ENCODE data around the gene LUZP4.
A peak's percentile ranks its signal among the peaks of the same experiment; 100 is the strongest.
"Not testable (repeated sequence)": the region's sequence is repeated elsewhere in the genome, so short reads cannot be mapped to it uniquely, and the experiment has no call there.

LUZP4 gene, protein sequence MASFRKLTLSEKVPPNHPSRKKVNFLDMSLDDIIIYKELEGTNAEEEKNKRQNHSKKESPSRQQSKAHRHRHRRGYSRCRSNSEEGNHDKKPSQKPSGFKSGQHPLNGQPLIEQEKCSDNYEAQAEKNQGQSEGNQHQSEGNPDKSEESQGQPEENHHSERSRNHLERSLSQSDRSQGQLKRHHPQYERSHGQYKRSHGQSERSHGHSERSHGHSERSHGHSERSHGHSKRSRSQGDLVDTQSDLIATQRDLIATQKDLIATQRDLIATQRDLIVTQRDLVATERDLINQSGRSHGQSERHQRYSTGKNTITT

GRCh38 chrX:115289465-115289864 is at the start of gene LUZP4:
Gene LUZP4, plus strand, starts transcription at chrX:115289715. Its CDS starts 45 bp downstream, at chrX:115289760.
- DNase-seq (ENCODE audit: low read depth in 2 of 2): no peak

DNA sequence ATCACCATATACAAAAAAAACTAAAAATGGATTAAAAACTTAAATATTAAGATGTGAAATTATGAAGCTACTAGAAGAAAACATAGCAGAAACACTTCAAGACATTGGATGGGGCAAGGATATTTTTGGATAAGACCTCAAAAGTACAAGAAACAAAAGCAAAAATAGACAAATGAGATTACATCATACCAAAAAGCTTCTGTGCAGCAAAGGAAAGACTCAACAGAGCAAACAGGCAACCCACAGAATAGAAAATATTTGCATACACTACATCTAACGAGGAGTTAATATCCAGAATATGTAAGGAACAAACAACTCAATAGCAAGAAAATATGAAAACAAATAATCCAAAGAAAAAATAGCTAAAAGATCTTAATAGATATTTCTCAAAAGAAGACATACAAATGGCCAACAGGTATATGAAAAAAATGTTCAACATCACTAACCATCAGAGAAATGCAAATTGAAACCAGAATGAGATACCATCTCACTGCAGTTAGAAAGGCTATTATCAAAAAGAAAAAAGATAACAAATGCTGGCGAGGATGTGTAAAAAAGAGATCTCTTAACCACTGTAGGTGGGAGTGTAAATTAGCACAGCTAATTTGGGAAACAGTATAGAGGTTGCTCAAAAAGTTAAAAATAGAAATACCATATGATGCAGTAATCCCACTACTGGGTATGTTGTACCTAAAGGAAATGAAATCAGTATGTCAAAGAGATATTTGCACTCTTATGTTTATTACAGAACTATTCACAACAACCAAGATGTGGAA is 37.9 kb upstream of the LUZP4 start:
- DNase-seq (ENCODE audit: low read depth in 2 of 2): no peak

DNA sequence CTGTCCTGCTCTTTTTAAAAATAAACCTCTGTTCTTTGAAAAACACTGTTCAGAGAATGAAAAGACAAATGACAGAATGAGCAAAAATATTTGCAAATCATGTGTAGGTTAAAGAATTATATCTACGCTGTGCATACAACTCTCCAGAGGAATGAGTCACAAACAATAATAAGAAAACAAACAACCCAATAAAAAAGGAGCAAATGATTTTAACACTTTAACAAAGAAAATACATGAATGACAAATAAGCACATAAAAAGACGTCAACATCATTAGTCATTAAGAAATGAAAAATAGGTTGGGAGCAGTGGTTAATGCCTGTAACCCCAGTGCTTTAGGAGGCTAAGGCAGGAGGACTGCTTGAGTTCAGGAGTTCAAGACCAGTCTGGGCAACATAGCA is 34.5 kb upstream of the LUZP4 start:
- DNase-seq (ENCODE audit: low read depth in 2 of 2): no peak

- no peak for DNase-seq (ENCODE audit: low read depth in 2 of 2)
Measured at GRCh38 chrX:115257711-115258110, 31.8 kb upstream of the LUZP4 start.

DNA sequence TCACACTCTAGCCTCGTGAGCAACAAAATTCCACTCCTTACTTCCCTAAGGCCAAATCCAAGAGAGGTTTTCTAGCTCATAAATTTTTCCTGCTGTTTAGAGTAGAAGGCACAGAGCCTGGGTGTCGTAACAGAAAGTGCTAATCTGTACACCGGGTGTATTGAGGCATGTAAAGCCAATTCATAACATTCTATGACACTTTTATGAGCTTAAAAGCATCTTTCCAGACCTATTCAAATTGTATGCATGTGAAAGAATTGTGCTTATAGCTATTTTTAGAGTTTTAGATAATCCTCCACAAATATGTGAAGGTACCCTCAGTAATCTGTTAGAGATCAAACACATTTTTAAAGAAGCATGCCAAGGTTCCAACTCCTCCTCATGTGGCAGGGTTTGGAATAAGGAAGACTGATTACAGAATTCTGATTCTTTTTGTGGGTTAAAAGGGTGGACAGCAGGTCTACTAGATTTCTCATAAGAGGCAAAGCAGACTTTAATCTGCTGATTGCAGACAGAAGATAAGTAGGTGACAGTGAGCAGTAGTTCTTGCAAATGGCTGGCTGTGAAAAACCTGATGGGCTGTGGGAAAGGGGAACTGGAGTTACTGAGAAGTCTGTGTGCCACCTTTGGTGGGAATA is 30.2 kb upstream of the LUZP4 start:
- DNase-seq (ENCODE audit: low read depth in 2 of 2): no peak

DNA sequence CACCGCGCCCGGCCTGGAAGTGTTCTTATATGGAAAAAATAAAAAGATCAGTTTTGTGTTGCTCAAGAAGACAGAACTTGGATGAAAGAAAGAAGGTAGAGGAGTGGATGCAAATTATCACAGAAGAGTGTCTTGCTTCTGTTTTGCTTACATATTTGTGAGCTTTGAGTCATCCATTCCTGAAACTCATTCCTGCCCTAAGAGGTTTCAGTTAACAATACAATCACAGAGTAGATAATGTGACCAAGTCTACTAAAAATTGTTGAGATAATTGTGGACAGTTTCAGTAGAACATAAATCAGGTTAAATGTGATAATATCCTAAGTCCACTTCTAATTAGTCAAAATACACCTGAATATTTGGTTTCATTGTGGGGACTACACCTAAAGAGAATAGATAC is 29.2 kb upstream of the LUZP4 start:
- no peak for DNase-seq (ENCODE audit: low read depth in 2 of 2)

DNA sequence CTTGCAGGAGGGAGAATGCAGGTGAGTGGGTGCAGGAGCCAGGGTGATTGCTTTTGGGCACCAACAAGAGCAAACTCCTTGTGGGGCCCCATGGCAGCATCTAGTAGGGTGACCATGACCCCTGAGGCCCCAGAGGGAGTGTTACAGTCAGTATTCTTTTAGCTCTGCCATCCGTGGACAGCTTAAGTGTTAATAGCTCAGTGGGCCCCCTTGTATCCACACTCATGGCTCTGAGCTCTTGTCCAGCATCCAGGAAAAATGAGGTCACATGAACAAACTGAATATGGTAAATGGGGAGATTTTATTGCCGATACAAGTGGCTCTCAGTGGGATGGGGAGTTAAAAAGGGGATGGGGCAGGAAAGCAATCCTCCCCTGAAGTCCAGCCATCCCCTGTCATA is 28.4 kb upstream of the LUZP4 start:
- DNase-seq (ENCODE audit: low read depth in 2 of 2): no peak

GRCh38 chrX:115264009-115264408 is 25.5 kb upstream of the LUZP4 start:
- DNase-seq (ENCODE audit: low read depth in 2 of 2): no peak

- DNase-seq (ENCODE audit: low read depth in 2 of 2): no peak
Measured at GRCh38 chrX:115266300-115266699, 23.2 kb upstream of the LUZP4 start.

DNA sequence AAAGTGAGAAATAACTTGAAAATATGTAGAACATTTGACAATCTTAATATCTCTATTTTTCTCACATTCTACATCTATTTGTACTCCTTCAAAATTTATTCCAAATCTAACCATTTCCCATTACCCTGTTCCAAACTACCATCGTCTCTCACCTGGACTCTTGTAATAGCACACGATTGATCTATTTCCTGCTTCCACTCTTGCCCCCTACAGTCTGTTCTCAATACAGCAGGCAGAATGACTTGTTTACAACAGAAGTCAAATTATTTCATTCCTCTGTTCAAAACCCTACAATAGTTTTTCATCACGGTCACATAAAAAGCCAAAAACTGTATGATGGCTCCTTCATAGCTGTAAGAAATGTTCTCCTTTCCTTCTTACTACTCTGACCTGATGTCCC is 21.1 kb upstream of the LUZP4 start:
- no peak for DNase-seq (ENCODE audit: low read depth in 2 of 2)

GRCh38 chrX:115269051-115269683 is 20.3 kb upstream of the LUZP4 start:
- no peak for DNase-seq (ENCODE audit: low read depth in 2 of 2)

GRCh38 chrX:115284877-115285276 is 4.6 kb upstream of the LUZP4 start:
- DNase-seq (ENCODE audit: low read depth in 2 of 2): no peak

DNA sequence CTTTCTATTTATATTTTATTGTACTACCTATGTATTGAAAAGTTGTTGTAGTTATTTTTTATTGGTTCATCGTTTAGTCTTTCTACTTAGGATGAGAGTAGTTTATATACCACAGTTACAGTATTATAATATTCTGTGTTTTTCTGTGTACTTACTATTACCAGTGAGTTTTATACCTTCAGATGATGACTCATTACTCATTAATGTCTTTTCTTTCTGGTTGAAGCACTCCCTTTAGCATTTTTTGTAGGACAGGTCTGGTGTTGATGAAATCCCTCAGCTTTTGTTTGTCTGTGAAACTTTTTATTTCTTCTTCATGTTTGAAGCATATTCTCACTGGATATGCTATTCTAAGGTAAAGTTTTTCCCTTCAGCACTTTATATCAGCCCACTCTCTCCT is 7.7 kb downstream of the LUZP4 start:
- no peak for DNase-seq (ENCODE audit: low read depth in 2 of 2)

DNA sequence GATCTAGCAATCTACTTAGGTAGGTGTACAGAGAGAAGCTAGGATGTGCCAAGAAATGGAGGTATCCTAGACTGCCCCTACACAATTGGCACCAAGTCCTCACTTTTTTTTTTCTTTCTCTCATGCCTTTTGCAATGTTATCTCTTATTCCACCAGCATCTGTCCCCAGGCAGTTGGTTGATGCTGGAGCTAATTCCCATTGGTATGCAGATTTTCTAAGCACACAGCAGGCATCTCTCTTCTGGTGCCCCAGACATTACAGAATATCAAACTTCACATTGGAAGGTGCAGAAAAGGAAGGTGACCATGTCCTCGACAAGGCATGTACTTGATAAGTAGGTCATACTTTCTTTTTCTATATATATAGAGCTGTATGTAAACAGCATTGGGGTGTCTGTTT is 21.6 kb downstream of the LUZP4 start:
- no peak for DNase-seq (ENCODE audit: low read depth in 2 of 2)

DNA sequence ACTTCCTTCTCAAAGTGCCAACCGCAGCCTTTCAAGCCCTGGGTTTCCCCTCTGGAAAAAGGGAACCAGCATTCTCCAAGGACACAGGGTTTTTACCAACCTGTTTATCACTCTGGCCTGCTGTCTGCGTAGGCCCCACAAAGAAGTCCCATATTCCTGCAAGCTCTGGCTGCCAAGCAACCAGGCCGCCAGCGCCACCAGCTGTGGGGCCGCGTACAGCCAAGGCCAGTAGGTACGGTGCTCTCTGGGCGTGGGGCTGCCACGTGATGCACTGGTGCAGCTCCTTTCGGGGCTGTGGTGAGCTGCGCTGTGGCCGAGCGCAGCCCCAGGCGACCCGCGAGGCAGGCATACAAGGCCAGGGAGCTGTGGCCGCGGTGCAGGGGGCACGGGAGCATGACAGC is 22.1 kb downstream of the LUZP4 start:
- no peak for DNase-seq (ENCODE audit: low read depth in 2 of 2)

GRCh38 chrX:115318139-115318538 is 28.6 kb downstream of the LUZP4 start:
- DNase-seq (ENCODE audit: low read depth in 2 of 2): no peak

DNA sequence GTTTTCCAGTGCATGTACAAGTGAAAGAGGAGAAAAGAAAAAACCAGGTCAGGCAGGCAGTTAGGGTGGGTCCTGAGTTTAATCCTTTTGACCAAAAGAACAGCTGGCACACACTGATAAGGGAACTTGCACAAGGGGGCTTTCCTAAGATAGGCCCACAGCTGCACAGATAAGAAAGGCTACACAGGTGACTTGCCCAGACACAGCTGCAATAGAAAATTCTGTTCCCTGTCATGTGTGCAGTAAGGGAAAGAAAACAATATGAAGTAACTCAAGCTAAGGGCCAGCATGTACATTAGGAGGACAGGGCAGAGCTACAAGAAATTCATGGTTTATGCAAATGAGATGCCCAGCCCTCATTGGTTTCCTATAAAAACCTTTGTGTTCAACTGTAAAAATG is 32.9 kb downstream of the LUZP4 start:
- no peak for DNase-seq (ENCODE audit: low read depth in 2 of 2)

DNA sequence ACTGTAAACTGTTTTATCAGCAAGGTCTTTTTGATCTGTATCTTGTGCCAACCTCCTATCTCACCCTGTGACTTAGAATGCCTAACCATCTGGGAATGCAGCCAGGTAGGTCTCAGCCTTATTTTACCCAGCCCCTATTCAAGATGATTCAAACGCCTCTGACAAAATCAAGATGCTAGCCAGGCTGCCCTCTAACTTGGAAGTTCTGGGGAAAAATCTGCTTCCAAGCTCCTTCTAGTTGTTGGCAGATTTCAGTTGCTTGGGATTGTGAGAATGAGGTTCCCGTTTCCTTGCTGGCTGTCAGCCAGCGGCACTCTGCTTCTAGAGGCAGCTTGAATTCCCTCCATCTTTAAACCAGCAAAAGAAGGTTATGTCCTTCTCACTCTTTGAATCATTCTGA is 34.7 kb downstream of the LUZP4 start:
- DNase-seq (ENCODE audit: low read depth in 2 of 2): no peak

- not testable (repeated sequence) for DNase-seq (ENCODE audit: low read depth in 2 of 2)
Measured at GRCh38 chrX:115329282-115329681, 39.8 kb downstream of the LUZP4 start.

DNA sequence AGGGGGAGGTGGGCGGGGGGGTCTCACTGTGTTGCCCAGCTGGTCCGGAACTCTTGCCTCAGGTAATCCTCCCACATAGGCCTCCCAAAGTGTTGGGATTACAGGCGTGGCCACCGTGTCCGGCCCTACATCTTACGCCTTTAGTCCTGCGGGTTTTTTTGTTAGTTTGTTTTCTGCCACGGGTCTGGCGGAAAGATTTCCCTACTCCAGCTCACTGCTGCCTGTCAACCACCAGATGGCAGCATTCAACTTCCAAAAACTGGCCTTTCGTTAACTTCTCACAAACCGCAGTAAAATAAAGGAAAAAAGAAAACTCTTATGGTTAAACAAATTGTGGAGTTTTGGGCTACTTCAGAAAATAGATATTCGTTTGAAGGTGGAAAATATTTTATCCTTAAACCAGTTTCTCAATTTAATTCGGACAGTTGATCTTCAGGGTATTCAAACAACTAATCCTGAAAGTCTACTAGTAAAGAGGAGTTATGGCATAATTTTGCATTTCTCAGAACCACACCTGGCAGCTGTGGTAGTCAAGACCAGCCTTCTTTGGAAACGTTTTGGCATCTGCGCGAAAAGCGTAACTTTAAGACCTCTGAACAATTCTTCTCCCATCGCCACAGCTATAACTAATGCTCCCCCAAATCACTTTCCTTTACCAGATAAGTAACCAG is 41.1 kb downstream of the LUZP4 start:
- peak in 1 of 2 donors; percentile 7 for DNase-seq (ENCODE audit: low read depth in 2 of 2)

DNA sequence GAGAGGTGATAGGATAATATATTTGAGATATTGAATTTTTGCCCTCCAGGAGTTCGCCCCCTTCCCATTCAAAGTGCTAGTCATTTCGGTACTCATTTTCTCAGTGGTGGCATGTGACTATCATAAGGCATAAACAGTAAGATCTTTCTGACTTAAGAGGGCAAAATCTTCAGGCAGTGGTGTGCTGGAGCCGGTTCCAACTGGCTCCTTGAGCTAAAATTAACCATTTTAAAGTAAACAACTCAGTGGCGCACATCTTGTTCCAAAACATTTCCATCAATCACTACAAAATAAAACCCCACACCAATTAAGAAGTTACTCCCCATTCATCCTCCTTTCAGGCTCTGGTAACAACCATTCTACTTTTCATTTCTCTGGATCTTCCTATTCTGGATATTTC is 43.3 kb downstream of the LUZP4 start:
- no peak for DNase-seq (ENCODE audit: low read depth in 2 of 2)

GRCh38 chrX:115333446-115333845 is 43.9 kb downstream of the LUZP4 start:
- no peak for DNase-seq (ENCODE audit: low read depth in 2 of 2)

All from stimulated activated CD4-positive, alpha-beta T cell treated with anti-CD3 and anti-CD28 coated beads, Interleukin-15, amount 100 ng/mL, for 48 hours (primary cell).